Stimulated activated naive CD8-positive, alpha-beta T cell treated with anti-CD3 and anti-CD28 coated beads, Interleukin-15, amount 100 ng/mL, for 72 hours (primary cell): ENCODE data around the gene STX12.

Experiments
- ATAC-seq: fragments of 150-1000 bp; cut with Tn5 transposase; 2 replicates; pipeline ENCODE4 v1.10.0; 2021; ENCODE audit warnings: mild to moderate bottlenecking, moderate library complexity
- DNase-seq, 2 donors: peaks; one replicate each; pipeline ENCODE4 v3.0.0; 2021 to 2022
- H3K27ac Mint-ChIP-seq, 2 donors: one replicate each; pipeline ENCODE4 v1.8.0; 2022; ENCODE audit warnings: mild to moderate bottlenecking in 2 of 2, mixed read lengths in 2 of 2, moderate library complexity in 2 of 2
- H3K27me3 Mint-ChIP-seq: one replicate; pipeline ENCODE4 v1.8.0; 2022; ENCODE audit warnings: mixed read lengths
- H3K4me1 Mint-ChIP-seq: one replicate; pipeline ENCODE4 v1.8.0; 2022; ENCODE audit warnings: mild to moderate bottlenecking, mixed read lengths
- H3K4me3 Mint-ChIP-seq, 2 donors: one replicate each; pipeline ENCODE4 v1.8.0; 2022; ENCODE audit warnings: mild to moderate bottlenecking in 2 of 2, mixed read lengths in 2 of 2, moderate library complexity in 1 of 2
- H3K9me3 Mint-ChIP-seq, 2 donors: one replicate each; pipeline ENCODE4 v1.8.0; 2022; ENCODE audit warnings: mixed read lengths in 2 of 2

The STX12 gene

GRCh38 chr1:27772932-27773825 is at the start of gene STX12:
TSS of gene STX12 (plus strand) at chr1:27773219. CDS start at chr1:27773308, 89 bp downstream.
- H3K4me1 Mint-ChIP-seq: peaks cover 22% of the 10 kb centered on the region
- peak within 1 kb of the TSS; percentile 97 to 98 for H3K27ac Mint-ChIP-seq
- ATAC-seq: peak; percentile 98
- peak; percentile 98 to 100 for DNase-seq
- H3K4me3 Mint-ChIP-seq: peak within 1 kb of the TSS; percentile 90 to 96
- no peaks in the 10 kb centered on the region for H3K27me3 Mint-ChIP-seq
- no peaks in the 10 kb centered on the region for H3K9me3 Mint-ChIP-seq

- peak; percentile 5 to 16 for DNase-seq
- peak overlapping the region; percentile 97 to 100 for H3K27ac Mint-ChIP-seq
- H3K4me3 Mint-ChIP-seq: peak overlapping the region; percentile 92 to 95
- no peak for ATAC-seq
- no peaks in the 10 kb centered on the region for H3K9me3 Mint-ChIP-seq
- H3K4me1 Mint-ChIP-seq: peaks cover 17% of the 10 kb centered on the region
- H3K27me3 Mint-ChIP-seq: no peaks in the 10 kb centered on the region
Observed at GRCh38 chr1:27724961-27725373, 48.1 kb upstream of the STX12 start.

- Mint-ChIP-seq H3K4me3 (peak within 1 kb of the TSS; percentile 92 to 95), H3K27me3 (no peaks in the 10 kb centered on the region), H3K27ac (peak within 1 kb of the TSS; percentile 97 to 100), H3K4me1 (peaks cover 17% of the 10 kb centered on the region), H3K9me3 (no peaks in the 10 kb centered on the region)
- ATAC-seq (peak; percentile 96), DNase-seq (peak; percentile 100)
Observed at GRCh38 chr1:27725374-27726172, 47.4 kb upstream of the STX12 start, which contains the start of gene FAM76A. TSS of gene FAM76A (plus strand) at chr1:27725961. CDS start at chr1:27726081, 120 bp downstream.

GRCh38 chr1:27726173-27727044 is 46.6 kb upstream of the STX12 start:
- peak; percentile 18 for ATAC-seq
- peak overlapping the region; percentile 52 to 54 for H3K27ac Mint-ChIP-seq
- H3K4me3 Mint-ChIP-seq: peak overlapping the region; percentile 80 to 83
- no peaks in the 10 kb centered on the region for H3K27me3 Mint-ChIP-seq
- H3K4me1 Mint-ChIP-seq: peaks cover 17% of the 10 kb centered on the region
- peak in 1 of 2 donors; percentile 55 for DNase-seq
- H3K9me3 Mint-ChIP-seq: no peaks in the 10 kb centered on the region

GRCh38 chr1:27727126-27727525 is 45.9 kb upstream of the STX12 start:
- no peak for DNase-seq
- peak overlapping the region in 1 of 2 donors; percentile 83 for H3K4me3 Mint-ChIP-seq

GRCh38 chr1:27736252-27736651 is 36.8 kb upstream of the STX12 start:
- DNase-seq (no peak), ATAC-seq (no peak)
- Mint-ChIP-seq H3K27me3 (no peaks in the 10 kb centered on the region), H3K9me3 (no peaks in the 10 kb centered on the region), H3K4me3 (no peak overlapping the region), H3K4me1 (no peaks in the 10 kb centered on the region), H3K27ac (no peak overlapping the region)

More at GRCh38 chr1:27727126-27727525, 45.9 kb upstream of the STX12 start:
- no peaks in the 10 kb centered on the region for H3K27me3 Mint-ChIP-seq
- no peak for ATAC-seq
- no peaks in the 10 kb centered on the region for H3K9me3 Mint-ChIP-seq
- H3K27ac Mint-ChIP-seq: no peak overlapping the region
- peaks cover 17% of the 10 kb centered on the region for H3K4me1 Mint-ChIP-seq

GRCh38 chr1:27741121-27741520 is 31.9 kb upstream of the STX12 start:
- no peaks in the 10 kb centered on the region for H3K4me1 Mint-ChIP-seq
- H3K27me3 Mint-ChIP-seq: no peaks in the 10 kb centered on the region
- no peak overlapping the region for H3K27ac Mint-ChIP-seq
- no peak for DNase-seq
- ATAC-seq: no peak
- no peaks in the 10 kb centered on the region for H3K9me3 Mint-ChIP-seq
- no peak overlapping the region for H3K4me3 Mint-ChIP-seq

- no peak for DNase-seq
- Mint-ChIP-seq H3K4me1 (no peaks in the 10 kb centered on the region), H3K4me3 (no peak overlapping the region), H3K27me3 (no peaks in the 10 kb centered on the region), H3K9me3 (no peaks in the 10 kb centered on the region), H3K27ac (no peak overlapping the region)
- no peak for ATAC-seq
Observed at GRCh38 chr1:27744556-27744955, 28.5 kb upstream of the STX12 start.

- H3K9me3 Mint-ChIP-seq: no peaks in the 10 kb centered on the region
- no peak for ATAC-seq
- no peaks in the 10 kb centered on the region for H3K4me1 Mint-ChIP-seq
- peak overlapping the region in 1 of 2 donors; percentile 44 for H3K27ac Mint-ChIP-seq
- H3K4me3 Mint-ChIP-seq: no peak overlapping the region
- DNase-seq: no peak
- H3K27me3 Mint-ChIP-seq: no peaks in the 10 kb centered on the region
Observed at GRCh38 chr1:27745466-27745865, 27.6 kb upstream of the STX12 start.

GRCh38 chr1:27752360-27752759 is 20.7 kb upstream of the STX12 start:
- ATAC-seq: no peak
- no peak overlapping the region for H3K27ac Mint-ChIP-seq

GRCh38 chr1:27755286-27755685 is 17.7 kb upstream of the STX12 start:
- Mint-ChIP-seq H3K4me3 (no peak overlapping the region), H3K9me3 (no peaks in the 10 kb centered on the region), H3K27ac (no peak overlapping the region), H3K27me3 (no peaks in the 10 kb centered on the region), H3K4me1 (no peaks in the 10 kb centered on the region)
- ATAC-seq: no peak
- no peak for DNase-seq

More at GRCh38 chr1:27752360-27752759, 20.7 kb upstream of the STX12 start:
- Mint-ChIP-seq H3K9me3 (no peaks in the 10 kb centered on the region), H3K4me1 (no peaks in the 10 kb centered on the region), H3K4me3 (no peak overlapping the region), H3K27me3 (no peaks in the 10 kb centered on the region)
- DNase-seq: no peak

GRCh38 chr1:27755865-27756264 is 17.2 kb upstream of the STX12 start:
- no peaks in the 10 kb centered on the region for H3K4me1 Mint-ChIP-seq
- H3K9me3 Mint-ChIP-seq: no peaks in the 10 kb centered on the region
- no peak overlapping the region for H3K27ac Mint-ChIP-seq
- no peaks in the 10 kb centered on the region for H3K27me3 Mint-ChIP-seq
- ATAC-seq: no peak
- no peak overlapping the region for H3K4me3 Mint-ChIP-seq
- no peak for DNase-seq

- no peak for ATAC-seq
- Mint-ChIP-seq H3K4me1 (no peaks in the 10 kb centered on the region), H3K9me3 (no peaks in the 10 kb centered on the region), H3K4me3 (no peak overlapping the region), H3K27me3 (no peaks in the 10 kb centered on the region), H3K27ac (no peak overlapping the region)
- no peak for DNase-seq
Observed at GRCh38 chr1:27759236-27759635, 13.8 kb upstream of the STX12 start.

- DNase-seq (no peak), ATAC-seq (no peak)
- H3K4me3 Mint-ChIP-seq: no peak overlapping the region
- H3K9me3 Mint-ChIP-seq: no peaks in the 10 kb centered on the region
- H3K27ac Mint-ChIP-seq: peak overlapping the region in 1 of 2 donors; percentile 57
- no peaks in the 10 kb centered on the region for H3K4me1 Mint-ChIP-seq
- H3K27me3 Mint-ChIP-seq: no peaks in the 10 kb centered on the region
Observed at GRCh38 chr1:27760426-27760825, 12.6 kb upstream of the STX12 start.

- Mint-ChIP-seq H3K27ac (no peak overlapping the region), H3K9me3 (no peaks in the 10 kb centered on the region), H3K27me3 (no peaks in the 10 kb centered on the region), H3K4me3 (no peak overlapping the region), H3K4me1 (no peaks in the 10 kb centered on the region)
- ATAC-seq: no peak
- DNase-seq: no peak
Observed at GRCh38 chr1:27762033-27762432, 11.0 kb upstream of the STX12 start.
